Activated CD4-positive, alpha-beta memory T cell treated with anti-CD3 and anti-CD28 coated beads for 36 hours (primary cell): ENCODE data around the gene UNC93B1. TPM values are rescaled to one million over a fixed set of nuclear protein-coding genes. Genes with fewer than 3 reads are reported as not detected.

Source experiments
- CTCF ChIA-PET: fragments of 350-600 bp; sonication (Branson Sonifier 250); formaldehyde crosslinking; loops from one replicate; lab custom pipeline; 2021; ENCODE audit warnings: antibody characterized with exemption, inconsistent platforms; lab: Charles Lee
- POLR2A ChIA-PET: fragments of 350-600 bp; sonication (Branson Sonifier 250); formaldehyde crosslinking; loops from one replicate; lab custom pipeline; 2021; ENCODE audit warnings: antibody characterized with exemption; lab: Charles Lee
- DNase-seq: peaks from one replicate; pipeline ENCODE4 v3.0.0-alpha.2; 2020
- H3K27ac Mint-ChIP-seq: one replicate; pipeline ENCODE4 v1.8.0; 2021; ENCODE audit warnings: mixed read lengths
- H3K27me3 Mint-ChIP-seq: one replicate; pipeline ENCODE4 v1.8.0; 2021; ENCODE audit warnings: mixed read lengths
- H3K36me3 Mint-ChIP-seq: one replicate; pipeline ENCODE4 v1.8.0; 2021; ENCODE audit warnings: mixed read lengths
- H3K4me1 Mint-ChIP-seq: one replicate; pipeline ENCODE4 v1.8.0; 2021; ENCODE audit warnings: low read depth, mixed read lengths
- H3K4me3 Mint-ChIP-seq: one replicate; pipeline ENCODE4 v1.8.0; 2021; ENCODE audit warnings: mild to moderate bottlenecking, mixed read lengths
- H3K9me3 Mint-ChIP-seq: one replicate; pipeline ENCODE4 v1.8.0; 2021; ENCODE audit warnings: mixed read lengths
- intact Hi-C: fragments of 100-400 bp; cut with micrococcal nuclease; formaldehyde crosslinking; loops from one replicate; pipeline ENCODE4 v1.15.1; 2023
- total RNA-seq, 2 experiments: library from RNA; stranded (reverse); gene quantifications; one replicate each; pipeline ENCODE4 v1.2.3, GENCODE V29; 2021

UNC93B1 gene
- total RNA-seq, 2 experiments from 2014 or later, result 20.0 to 21.5 TPM

GRCh38 chr11:68028802-68029545 lies 25.1 kb upstream of the UNC93B1 start:
- intact Hi-C loops, result no loop called here
- Mint-ChIP-seq H3K27me3 (no peaks in the 10 kb centered on the region), H3K9me3 (peaks cover 7% of the 10 kb centered on the region), H3K36me3 (peaks cover 2% of the 10 kb centered on the region), H3K4me1 (peaks cover 27% of the 10 kb centered on the region), H3K4me3 (peak overlapping the region; percentile 99), H3K27ac (no peak overlapping the region)
- ChIA-PET CTCF (no interaction called here), POLR2A (interaction anchor here (0.6 kb wide), 1 partner anchor 13 kb away, joined by 5 read pairs; no protein-coding TSS in a partner anchor)
- DNase-seq, result no peak

GRCh38 chr11:68027667-68028066 lies 23.8 kb upstream of the UNC93B1 start:
- Mint-ChIP-seq H3K27ac (no peak overlapping the region), H3K36me3 (peaks cover 2% of the 10 kb centered on the region), H3K4me3 (no peak overlapping the region), H3K27me3 (no peaks in the 10 kb centered on the region), H3K9me3 (peaks cover 7% of the 10 kb centered on the region), H3K4me1 (peaks cover 27% of the 10 kb centered on the region)
- no peak for DNase-seq
- ChIA-PET POLR2A (no interaction called here), CTCF (no interaction called here)
- intact Hi-C loops, result no loop called here

- Mint-ChIP-seq H3K27me3 (no peaks in the 10 kb centered on the region), H3K36me3 (peaks cover under 1% of the 10 kb centered on the region), H3K4me3 (no peak overlapping the region), H3K27ac (no peak overlapping the region), H3K4me1 (peaks cover 22% of the 10 kb centered on the region), H3K9me3 (peaks cover 7% of the 10 kb centered on the region)
- DNase-seq, result no peak
- CTCF ChIA-PET, result no interaction called here
- POLR2A ChIA-PET, result no interaction called here
- intact Hi-C loops, result no loop called here
These were observed 22.7 kb upstream of the UNC93B1 start for GRCh38 chr11:68026391-68027105.

- Mint-ChIP-seq H3K36me3 (no peaks in the 10 kb centered on the region), H3K27ac (no peak overlapping the region), H3K4me3 (no peak overlapping the region), H3K27me3 (no peaks in the 10 kb centered on the region), H3K4me1 (peaks cover 16% of the 10 kb centered on the region), H3K9me3 (peaks cover 7% of the 10 kb centered on the region)
- peak; percentile 20 for DNase-seq
- intact Hi-C loops, result no loop called here
- CTCF ChIA-PET, result no interaction called here
- POLR2A ChIA-PET, result no interaction called here
These were observed 21.1 kb upstream of the UNC93B1 start for GRCh38 chr11:68025047-68025446.

- ChIA-PET CTCF (no interaction called here), POLR2A (no interaction called here)
- no peaks in the 10 kb centered on the region for H3K27me3 Mint-ChIP-seq
- H3K27ac Mint-ChIP-seq, result no peak overlapping the region
- H3K36me3 Mint-ChIP-seq, result no peaks in the 10 kb centered on the region
- DNase-seq, result no peak
- H3K4me1 Mint-ChIP-seq, result peaks cover 12% of the 10 kb centered on the region
- intact Hi-C loops, result no loop called here
- H3K4me3 Mint-ChIP-seq, result no peak overlapping the region
- H3K9me3 Mint-ChIP-seq, result peaks cover 7% of the 10 kb centered on the region
These were observed 20.6 kb upstream of the UNC93B1 start for GRCh38 chr11:68024508-68024907.

- no peaks in the 10 kb centered on the region for H3K36me3 Mint-ChIP-seq
- POLR2A ChIA-PET, result no interaction called here
- DNase-seq, result no peak
- H3K4me3 Mint-ChIP-seq, result no peak overlapping the region
- no peak overlapping the region for H3K27ac Mint-ChIP-seq
- H3K27me3 Mint-ChIP-seq, result no peaks in the 10 kb centered on the region
- intact Hi-C loops, result no loop called here
- H3K4me1 Mint-ChIP-seq, result no peaks in the 10 kb centered on the region
- H3K9me3 Mint-ChIP-seq, result peaks cover 7% of the 10 kb centered on the region
- CTCF ChIA-PET, result no interaction called here
These were observed 18.6 kb upstream of the UNC93B1 start for GRCh38 chr11:68022531-68022930.

- intact Hi-C loops, result no loop called here
- Mint-ChIP-seq H3K27me3 (no peaks in the 10 kb centered on the region), H3K4me1 (no peaks in the 10 kb centered on the region), H3K36me3 (no peaks in the 10 kb centered on the region), H3K27ac (no peak overlapping the region), H3K9me3 (peaks cover 7% of the 10 kb centered on the region), H3K4me3 (no peak overlapping the region)
- no peak for DNase-seq
- ChIA-PET CTCF (no interaction called here), POLR2A (no interaction called here)
These were observed 17.4 kb upstream of the UNC93B1 start for GRCh38 chr11:68021167-68021787.

- intact Hi-C loops, result no loop called here
- Mint-ChIP-seq H3K36me3 (no peaks in the 10 kb centered on the region), H3K4me1 (no peaks in the 10 kb centered on the region), H3K4me3 (no peak overlapping the region), H3K27me3 (no peaks in the 10 kb centered on the region), H3K9me3 (peaks cover 7% of the 10 kb centered on the region), H3K27ac (no peak overlapping the region)
- ChIA-PET POLR2A (no interaction called here), CTCF (no interaction called here)
- DNase-seq, result no peak
These were observed 16.7 kb upstream of the UNC93B1 start for GRCh38 chr11:68020575-68020974.

- intact Hi-C loops, result no loop called here
- H3K36me3 Mint-ChIP-seq, result no peaks in the 10 kb centered on the region
- no peaks in the 10 kb centered on the region for H3K4me1 Mint-ChIP-seq
- ChIA-PET POLR2A (no interaction called here), CTCF (no interaction called here)
- H3K27me3 Mint-ChIP-seq, result no peaks in the 10 kb centered on the region
- H3K27ac Mint-ChIP-seq, result no peak overlapping the region
- H3K9me3 Mint-ChIP-seq, result no peaks in the 10 kb centered on the region
- no peak for DNase-seq
- no peak overlapping the region for H3K4me3 Mint-ChIP-seq
These were observed 15.6 kb upstream of the UNC93B1 start for GRCh38 chr11:68019486-68019885.

- Mint-ChIP-seq H3K36me3 (no peaks in the 10 kb centered on the region), H3K27ac (no peak overlapping the region), H3K9me3 (no peaks in the 10 kb centered on the region), H3K4me1 (no peaks in the 10 kb centered on the region), H3K27me3 (no peaks in the 10 kb centered on the region), H3K4me3 (no peak overlapping the region)
- CTCF ChIA-PET, result no interaction called here
- DNase-seq, result no peak
- POLR2A ChIA-PET, result no interaction called here
- intact Hi-C loops, result no loop called here
These were observed 14.9 kb upstream of the UNC93B1 start for GRCh38 chr11:68018730-68019190.

- H3K36me3 Mint-ChIP-seq, result no peaks in the 10 kb centered on the region
- no peaks in the 10 kb centered on the region for H3K27me3 Mint-ChIP-seq
- no peaks in the 10 kb centered on the region for H3K4me1 Mint-ChIP-seq
- CTCF ChIA-PET, result no interaction called here
- H3K27ac Mint-ChIP-seq, result no peak overlapping the region
- DNase-seq, result no peak
- intact Hi-C loops, result no loop called here
- H3K4me3 Mint-ChIP-seq, result no peak overlapping the region
- POLR2A ChIA-PET, result no interaction called here
- no peaks in the 10 kb centered on the region for H3K9me3 Mint-ChIP-seq
These were observed 14.3 kb upstream of the UNC93B1 start for GRCh38 chr11:68017980-68018729.
